ENCODE data around the gene PSMA4. TPM values are rescaled to one million over a fixed set of nuclear protein-coding genes. Genes with fewer than 3 reads are reported as not detected.

The PSMA4 gene
- total RNA-seq, 1 experiment from 2014 or later = 294 TPM

- Histone ChIP-seq H3K36me3 (ENCODE audit: control insufficient read depth in 1 of 2, insufficient read depth in 2 of 2, low read length in 2 of 2) (no peaks in the 10 kb centered on the region), H3K79me2 (ENCODE audit: insufficient read depth, low read length) (no peaks in the 10 kb centered on the region), H3K4me2 (ENCODE audit: low read length) (no peak overlapping the region), H3K9me2 (ENCODE audit: insufficient read depth) (no peaks in the 10 kb centered on the region), H3K27me3 (ENCODE audit: insufficient read depth, low read length) (no peaks in the 10 kb centered on the region), H3K9me3 (ENCODE audit: control insufficient read depth in 1 of 2, insufficient read depth in 1 of 2, low read depth in 1 of 2, low read length in 2 of 2) (peaks cover 0 to 3% of the 10 kb centered on the region in 2 experiments; a peak in 2 of 4 replicates), H2AFZ (ENCODE audit: low read depth, low read length, poor library complexity, severe bottlenecking) (no peak overlapping the region), H3K9ac (ENCODE audit: low read length) (no peak overlapping the region), H3K27ac (ENCODE audit: low read depth, low read length) (no peak overlapping the region), H3K4me3 (replicated peaks in 1 of 2; ENCODE audit: low read depth in 1 of 2, low read length in 2 of 2) (no peak overlapping the region), H4K20me1 (ENCODE audit: insufficient read depth) (no peaks in the 10 kb centered on the region), H3K4me1 (ENCODE audit: control insufficient read depth in 1 of 2, insufficient read depth in 2 of 2, low read length in 2 of 2) (no peaks in the 10 kb centered on the region)
- CTCF ChIA-PET = no interaction called here
- POLR2A ChIA-PET = no interaction called here
- no peak for DNase-seq (ENCODE audit: low read depth, low spot score)
- no peak for TF ChIP-seq CEBPB (IDR thresholded peaks at IDR 0.05; ENCODE audit: low read depth)
- no peak for TF ChIP-seq ATF3 (IDR thresholded peaks at IDR 0.05)
- no peak for TF ChIP-seq POLR2AphosphoS5 (IDR thresholded peaks at IDR 0.05; ENCODE audit: low read depth, low read length)
- no peak for TF ChIP-seq MAX (IDR thresholded peaks at IDR 0.05)
- no peak for TF ChIP-seq ELF1 (IDR thresholded peaks at IDR 0.05; ENCODE audit: borderline replicate concordance, low read depth)
- no peak for TF ChIP-seq CBX3 (IDR thresholded peaks at IDR 0.05; ENCODE audit: low read depth)
- no peak for TF ChIP-seq REST (IDR thresholded peaks at IDR 0.05; ENCODE audit: low read depth)
- TF ChIP-seq JUND (IDR thresholded peaks at IDR 0.05) = no peak
- no peak for TF ChIP-seq CTCF (IDR thresholded peaks at IDR 0.05 in 2 of 3, conservative IDR thresholded peaks at IDR 0.05 in 1 of 3; ENCODE audit: borderline replicate concordance in 1 of 3, insufficient read depth in 1 of 3, low read depth in 2 of 3, low read length in 2 of 3)
- no peak for TF ChIP-seq EGR1 (IDR thresholded peaks at IDR 0.05; ENCODE audit: low read depth)
- TF ChIP-seq RAD21 (IDR thresholded peaks at IDR 0.05; ENCODE audit: low read depth) = no peak
- no peak for ATAC-seq
- RAD21 ChIA-PET (ENCODE audit: low non-redundant PET in 1 of 2, low total read pairs in 2 of 2, uncharacterized antibody in 2 of 2, unreplicated experiment in 2 of 2) = no interaction called here
- no TSS peak for BruUV-seq (replicated peaks)
- intact Hi-C loops (cut with micrococcal nuclease) = no loop called here
Measured at GRCh38 chr15:78527325-78527724, 12.9 kb upstream of the PSMA4 start.
